B cell (primary cell): ENCODE measurements around the gene KRT35.

Experiments used
- EZH2 ChIP-seq: IDR thresholded peaks from 2 replicates; pipeline ENCODE4 v1.6.1; 2012; ENCODE audit warnings: borderline replicate concordance, low read depth, mild to moderate bottlenecking, moderate library complexity, low read length; ENCODE audit not compliant: insufficient read depth, poor library complexity, severe bottlenecking
- TF ChIP-seq, protein P1 (sequence below): fragments of 200-600 bp; IDR thresholded peaks from one replicate; pipeline ENCODE4 v1.8.0; 2022; ENCODE audit warnings: antibody characterized with exemption, mild to moderate bottlenecking

DNA sequence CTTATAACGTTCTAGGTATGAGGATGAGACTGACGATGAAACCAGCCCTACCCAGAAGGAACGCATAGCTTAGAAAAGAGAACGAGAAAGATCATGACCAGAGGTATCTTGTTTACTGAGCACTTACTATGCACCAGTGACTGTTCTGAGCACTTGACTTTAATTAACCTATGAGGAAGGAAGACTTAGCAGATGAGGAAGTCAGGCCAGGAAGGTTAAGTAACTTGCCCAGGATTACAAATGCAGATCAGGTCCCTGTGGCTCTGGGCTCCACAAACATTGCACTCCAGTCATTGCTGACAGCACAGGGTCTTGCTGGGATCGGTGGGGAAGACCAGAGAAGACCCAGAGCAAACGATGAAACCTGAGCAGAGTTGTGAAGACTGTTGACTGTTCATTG is 17.3 kb upstream of the KRT35 start:
- TF ChIP-seq, protein P1, sequence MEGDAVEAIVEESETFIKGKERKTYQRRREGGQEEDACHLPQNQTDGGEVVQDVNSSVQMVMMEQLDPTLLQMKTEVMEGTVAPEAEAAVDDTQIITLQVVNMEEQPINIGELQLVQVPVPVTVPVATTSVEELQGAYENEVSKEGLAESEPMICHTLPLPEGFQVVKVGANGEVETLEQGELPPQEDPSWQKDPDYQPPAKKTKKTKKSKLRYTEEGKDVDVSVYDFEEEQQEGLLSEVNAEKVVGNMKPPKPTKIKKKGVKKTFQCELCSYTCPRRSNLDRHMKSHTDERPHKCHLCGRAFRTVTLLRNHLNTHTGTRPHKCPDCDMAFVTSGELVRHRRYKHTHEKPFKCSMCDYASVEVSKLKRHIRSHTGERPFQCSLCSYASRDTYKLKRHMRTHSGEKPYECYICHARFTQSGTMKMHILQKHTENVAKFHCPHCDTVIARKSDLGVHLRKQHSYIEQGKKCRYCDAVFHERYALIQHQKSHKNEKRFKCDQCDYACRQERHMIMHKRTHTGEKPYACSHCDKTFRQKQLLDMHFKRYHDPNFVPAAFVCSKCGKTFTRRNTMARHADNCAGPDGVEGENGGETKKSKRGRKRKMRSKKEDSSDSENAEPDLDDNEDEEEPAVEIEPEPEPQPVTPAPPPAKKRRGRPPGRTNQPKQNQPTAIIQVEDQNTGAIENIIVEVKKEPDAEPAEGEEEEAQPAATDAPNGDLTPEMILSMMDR: no peak
- no peak for TF ChIP-seq EZH2
